HG02884 (cell line): ENCODE measurements around the gene PTPDC1.
"Not testable (repeated sequence)": the region's sequence is repeated elsewhere in the genome, so short reads cannot be mapped to it uniquely, and the experiment has no call there.

Experiments used
- ATAC-seq: cut with Tn5 transposase; IDR thresholded peaks from one replicate; pipeline ENCODE4 v1.9.1; 2021; ENCODE audit warnings: mild to moderate bottlenecking, moderate library complexity; ENCODE audit not compliant: unreplicated experiment

PTPDC1 gene

GRCh38 chr9:94094219-94095145, 10.2 kb downstream of the PTPDC1 start:
- ATAC-seq = not testable (repeated sequence)

- ATAC-seq = no peak
Measured at GRCh38 chr9:94096819-94097577, 12.7 kb downstream of the PTPDC1 start.

- ATAC-seq = no peak
Measured at GRCh38 chr9:94097788-94098414, 13.6 kb downstream of the PTPDC1 start.

- ATAC-seq = no peak
Measured at GRCh38 chr9:94100152-94100879, 16.1 kb downstream of the PTPDC1 start.

- ATAC-seq = no peak
Measured at GRCh38 chr9:94101162-94101853, 17.0 kb downstream of the PTPDC1 start.

- ATAC-seq = no peak
Measured at GRCh38 chr9:94108584-94108983, 24.3 kb downstream of the PTPDC1 start.

GRCh38 chr9:94110821-94111252, 26.6 kb downstream of the PTPDC1 start:
- ATAC-seq = no peak

- no peak for ATAC-seq
Measured at GRCh38 chr9:94111446-94111845, 27.2 kb downstream of the PTPDC1 start.

GRCh38 chr9:94112716-94113465, 28.6 kb downstream of the PTPDC1 start:
- ATAC-seq = no peak

- ATAC-seq = not testable (repeated sequence)
Measured at GRCh38 chr9:94120088-94120487, 35.8 kb downstream of the PTPDC1 start.

- no peak for ATAC-seq
Measured at GRCh38 chr9:94120854-94121376, 36.7 kb downstream of the PTPDC1 start.

GRCh38 chr9:94126844-94127243, 42.6 kb downstream of the PTPDC1 start:
- ATAC-seq = no peak

- ATAC-seq = no peak
Measured at GRCh38 chr9:94127806-94128205, 43.5 kb downstream of the PTPDC1 start.

- ATAC-seq = no peak
Measured at GRCh38 chr9:94128580-94128979, 44.3 kb downstream of the PTPDC1 start.

- no peak for ATAC-seq
Measured at GRCh38 chr9:94134629-94135028, 50.4 kb downstream of the PTPDC1 start.

GRCh38 chr9:94135222-94135621, 51.0 kb downstream of the PTPDC1 start:
- ATAC-seq = no peak

- no peak for ATAC-seq
Measured at GRCh38 chr9:94139672-94140417, 55.6 kb downstream of the PTPDC1 start.

GRCh38 chr9:94140418-94140780, 56.1 kb downstream of the PTPDC1 start:
- ATAC-seq = no peak
